ENCODE measurements around the gene KRTAP10-11. TPM values are rescaled to one million over a fixed set of nuclear protein-coding genes. Genes with fewer than 3 reads are reported as not detected.
"Not testable (repeated sequence)": the region's sequence is repeated elsewhere in the genome, so short reads cannot be mapped to it uniquely, and the experiment has no call there.

KRTAP10-11 gene
- total RNA-seq, 1 donor from 2014 or later, result 0.69 TPM

DNA sequence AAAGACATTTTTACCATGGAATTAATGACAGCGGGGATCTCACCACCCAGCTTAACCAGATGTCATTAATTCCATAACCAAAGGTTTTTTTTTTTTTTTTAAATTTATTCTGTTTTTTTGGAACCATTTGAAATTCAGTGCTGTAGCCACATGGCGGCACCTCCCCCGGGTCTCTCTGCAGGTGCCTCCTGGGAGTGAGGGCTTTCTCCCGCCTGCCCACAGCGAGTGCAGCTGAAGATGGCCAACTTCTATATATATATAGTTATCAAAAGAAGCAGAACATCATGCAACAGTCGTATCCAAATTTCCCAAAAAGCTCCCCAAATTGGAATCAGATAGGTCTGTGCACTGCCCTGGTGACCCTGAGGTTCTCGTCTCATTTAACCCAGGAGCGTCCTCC is 30.7 kb upstream of the KRTAP10-11 start:
- DNase-seq, result no peak

DNA sequence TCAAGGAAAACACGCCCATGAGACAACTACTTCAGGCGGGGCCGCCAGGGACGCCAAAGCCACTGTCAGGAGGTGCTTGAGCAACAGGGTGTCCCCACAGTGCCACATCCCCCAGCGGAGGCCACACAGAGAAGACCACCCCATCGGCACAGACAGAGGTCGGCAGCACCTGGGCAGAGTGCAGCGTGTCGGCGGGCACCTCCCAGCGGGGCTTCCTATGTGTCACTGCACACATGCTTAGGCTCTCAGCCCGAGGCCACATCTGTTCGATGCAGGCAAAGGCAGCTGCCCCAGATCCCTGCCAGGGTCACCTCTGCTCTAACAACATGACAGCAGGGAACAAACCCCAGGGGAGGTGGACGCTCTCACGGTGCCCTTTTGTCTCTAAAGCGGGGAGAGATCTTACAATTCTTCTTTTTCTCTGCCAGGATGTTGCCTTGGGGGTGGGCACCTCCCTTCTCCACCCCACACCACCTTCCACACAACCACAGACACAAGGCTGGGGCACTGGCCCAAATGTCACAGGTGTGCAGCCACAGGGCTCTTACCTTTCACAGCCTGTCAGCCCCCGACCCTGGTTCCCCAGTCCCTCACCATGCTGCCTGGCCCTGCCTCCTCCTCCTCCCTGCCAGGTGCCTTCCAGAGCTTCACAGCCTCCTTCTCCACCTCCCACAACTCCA is 30.2 kb upstream of the KRTAP10-11 start:
- no peak for DNase-seq

DNA sequence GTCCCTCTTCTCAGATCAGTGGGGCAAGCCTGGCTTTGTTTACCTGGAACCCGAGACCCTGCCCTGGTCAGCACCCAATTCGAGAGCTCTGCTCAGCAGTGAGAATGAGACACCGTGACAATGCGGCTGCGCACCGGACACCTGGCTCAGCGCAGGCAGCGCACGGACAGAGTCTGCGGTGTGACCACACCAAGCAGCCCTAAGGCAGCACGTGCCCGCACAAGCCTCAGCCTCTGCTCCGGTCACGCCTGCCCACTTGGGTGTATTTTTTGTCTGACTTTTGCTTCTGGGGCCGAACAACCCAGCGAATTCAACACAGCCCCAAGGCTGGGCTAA is 29.7 kb upstream of the KRTAP10-11 start:
- no peak for DNase-seq

DNA sequence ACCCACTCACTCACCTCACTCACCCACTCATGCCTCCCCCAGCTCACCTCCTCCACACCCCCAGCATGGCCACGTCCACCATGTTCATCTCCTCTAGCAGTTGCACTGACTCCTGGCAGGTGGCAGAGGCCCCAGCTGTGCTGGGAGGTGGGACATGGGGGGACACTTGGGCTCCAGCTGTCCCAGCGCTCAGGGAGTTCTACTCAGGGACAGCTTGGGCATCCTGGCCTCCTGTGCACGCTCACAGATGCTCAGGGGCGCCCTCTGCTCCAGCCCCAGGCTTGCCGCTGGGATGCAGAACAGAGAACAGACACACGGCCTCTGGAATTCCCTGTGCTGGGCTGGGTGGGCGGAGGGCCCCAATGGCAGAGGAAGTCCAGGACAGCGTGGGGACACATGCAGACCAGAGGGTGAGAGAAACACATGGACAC is 29.1 kb upstream of the KRTAP10-11 start:
- no peak for DNase-seq

DNA sequence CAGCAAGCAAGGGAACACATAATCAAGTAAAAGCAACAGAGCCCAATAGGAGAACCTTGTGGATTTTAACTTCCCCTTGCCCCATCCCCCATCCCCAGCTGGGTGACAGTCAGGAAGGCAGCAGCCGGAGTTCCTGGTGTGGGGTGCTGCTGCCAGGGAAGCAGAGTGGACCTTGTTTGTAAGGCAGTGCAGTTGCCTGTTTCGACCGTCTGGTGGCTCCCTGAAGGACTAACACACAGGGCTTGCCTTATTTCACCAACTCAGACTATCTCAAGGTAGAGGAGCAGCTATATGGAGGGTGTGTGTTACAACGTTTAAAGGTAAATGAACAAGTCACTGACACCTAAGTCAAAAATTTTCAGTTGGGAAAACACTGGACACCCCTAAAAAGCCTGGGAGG is 27.7 kb upstream of the KRTAP10-11 start:
- DNase-seq, result no peak

DNA sequence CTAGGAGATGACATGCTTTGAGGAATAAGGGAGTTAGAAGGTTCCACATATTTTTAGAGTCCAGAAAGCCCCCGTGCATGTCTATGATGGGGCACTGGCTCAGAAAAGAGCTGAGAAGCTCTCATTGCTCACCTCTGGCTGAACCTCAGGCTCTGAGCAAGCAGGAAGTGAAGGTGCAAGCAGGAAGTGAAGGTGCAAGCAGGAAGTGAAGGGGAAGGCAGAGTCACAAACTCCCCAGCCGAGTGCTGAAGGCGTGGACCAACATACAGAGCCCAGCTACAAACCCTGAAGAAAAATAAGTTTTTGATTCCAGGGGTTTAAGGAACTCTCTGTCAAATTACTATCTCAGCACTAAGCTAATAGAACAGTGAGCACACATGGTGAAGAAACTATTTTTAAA is 27.3 kb upstream of the KRTAP10-11 start:
- DNase-seq, result no peak

DNA sequence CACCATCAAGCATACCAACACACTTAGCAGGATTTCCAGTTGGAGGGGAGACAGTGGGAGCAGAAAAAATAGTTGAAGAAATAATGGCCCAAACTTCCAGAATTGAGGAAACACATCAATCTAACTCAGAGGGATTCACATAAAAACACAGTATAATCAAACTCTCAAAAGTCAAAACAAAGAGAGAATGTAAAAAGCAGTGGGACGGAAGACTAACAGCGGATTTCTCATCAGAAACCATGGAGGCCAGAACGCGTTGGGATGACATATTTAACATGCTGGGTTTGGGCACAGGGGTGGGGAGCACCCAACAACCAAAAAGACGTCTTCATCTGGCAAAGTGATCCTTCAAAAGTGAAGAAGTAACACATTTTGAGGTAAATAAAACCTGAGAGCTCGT is 26.3 kb upstream of the KRTAP10-11 start:
- DNase-seq, result no peak

DNA sequence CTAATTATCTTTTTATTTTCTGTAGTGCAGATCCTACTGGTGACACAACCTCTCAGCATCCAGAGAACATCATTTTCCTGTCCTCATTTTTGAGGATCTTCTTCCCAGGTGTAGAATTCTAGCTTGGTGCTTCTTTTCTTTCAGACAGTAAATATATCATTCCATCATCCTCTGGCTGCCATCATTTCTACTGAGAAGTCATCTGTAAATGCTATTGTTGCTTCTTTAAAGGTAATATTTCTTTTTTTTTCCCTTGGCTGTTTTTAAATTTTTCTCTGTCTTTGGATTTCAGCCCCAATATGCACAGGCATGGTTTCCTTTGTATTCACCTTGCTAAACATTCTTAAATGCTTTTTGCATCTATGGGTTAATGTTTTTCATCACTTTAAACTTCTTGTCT is 22.6 kb upstream of the KRTAP10-11 start:
- no peak for DNase-seq

DNA sequence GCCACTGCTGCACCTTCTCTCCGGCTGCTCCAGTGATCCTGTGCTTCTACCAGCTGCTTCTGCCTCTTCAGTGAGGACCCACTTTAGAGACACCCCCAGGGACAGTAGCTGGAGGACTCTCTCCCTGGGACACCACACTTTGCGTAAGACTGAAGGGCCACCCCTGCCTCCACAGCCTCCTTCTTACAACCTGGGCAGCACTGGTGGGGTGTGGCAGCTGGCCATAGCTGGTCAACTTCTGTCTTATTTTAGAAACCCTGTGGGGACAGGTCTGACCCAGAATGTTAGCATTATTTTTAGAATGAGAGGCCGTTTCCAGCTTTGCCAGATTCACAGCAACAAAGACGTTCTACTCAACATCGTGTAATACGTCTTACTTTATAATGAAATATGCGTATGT is 20.5 kb upstream of the KRTAP10-11 start:
- no peak for DNase-seq

DNA sequence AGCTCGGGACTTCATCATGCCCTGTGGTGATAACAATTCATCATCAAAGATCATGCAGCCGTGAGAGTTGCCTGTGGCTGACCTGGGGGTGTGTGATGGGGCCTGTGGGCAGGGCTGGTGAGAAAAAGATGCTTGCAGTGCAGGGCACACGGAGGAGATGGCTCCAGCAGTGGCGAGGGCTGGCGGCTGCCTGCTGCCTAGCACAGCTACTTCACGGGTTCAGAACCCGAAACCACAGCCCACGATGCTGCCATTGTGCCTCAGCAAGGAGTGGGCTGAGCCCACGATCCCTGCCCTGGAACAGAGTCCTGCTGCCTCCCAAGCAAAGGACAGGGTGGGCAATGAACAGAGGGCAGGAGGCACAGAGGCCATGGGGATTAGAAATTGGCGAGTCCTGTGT is 20.0 kb upstream of the KRTAP10-11 start:
- DNase-seq, result no peak

DNA sequence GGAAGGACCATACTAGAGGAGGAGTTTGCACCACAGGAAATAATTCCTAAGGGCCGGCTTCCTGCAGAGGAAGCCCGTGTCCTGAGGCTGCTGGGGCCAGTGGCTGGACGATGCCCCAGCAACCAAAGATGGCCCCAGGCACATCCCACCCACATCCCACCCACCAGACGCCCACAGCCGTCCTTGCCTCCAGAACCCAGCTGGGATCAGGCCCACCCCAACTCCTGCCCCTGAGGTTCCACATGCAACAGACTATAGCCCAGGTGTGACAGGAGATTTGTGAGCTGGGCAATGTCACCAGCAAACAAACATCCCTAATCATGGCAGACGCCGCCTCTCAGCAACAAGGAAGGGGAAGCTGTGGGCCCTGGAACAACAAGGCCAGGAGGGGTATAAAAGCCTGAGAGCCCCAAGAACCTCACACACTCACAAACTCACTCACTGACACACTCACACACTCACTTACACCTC is 19.5 kb upstream of the KRTAP10-11 start, which contains the start of gene KRTAP10-9:
TSS of gene KRTAP10-9 (plus strand) at position 421 of the 471 bp plus-strand sequence. CDS start 79 bp downstream, outside the sequence.
- DNase-seq, result no peak

DNA sequence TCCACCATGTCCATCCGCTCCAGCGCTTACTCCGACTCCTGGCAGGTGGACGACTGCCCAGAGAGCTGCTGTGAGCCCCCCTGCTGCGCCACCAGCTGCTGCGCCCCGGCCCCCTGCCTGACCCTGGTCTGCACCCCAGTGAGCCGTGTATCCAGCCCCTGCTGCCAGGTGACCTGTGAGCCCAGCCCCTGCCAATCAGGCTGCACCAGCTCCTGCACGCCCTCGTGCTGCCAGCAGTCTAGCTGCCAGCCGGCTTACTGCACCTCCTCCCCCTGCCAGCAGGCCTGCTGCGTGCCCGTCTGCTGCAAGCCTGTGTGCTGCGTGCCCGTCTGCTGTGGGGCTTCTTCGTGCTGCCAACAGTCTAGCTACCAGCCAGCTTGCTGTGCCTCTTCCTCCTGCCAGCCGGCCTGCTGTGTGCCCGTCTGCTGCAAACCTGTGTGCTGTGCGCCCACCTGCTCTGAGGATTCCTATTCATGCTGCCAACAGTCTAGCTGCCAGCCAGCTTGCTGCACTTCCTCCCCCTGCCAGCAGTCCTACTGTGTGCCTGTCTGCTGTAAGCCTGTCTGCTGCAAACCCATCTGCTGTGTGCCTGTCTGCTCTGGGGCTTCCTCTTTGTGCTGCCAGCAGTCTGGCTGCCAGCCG is 18.9 kb upstream of the KRTAP10-11 start:
- not testable (repeated sequence) for DNase-seq

DNA sequence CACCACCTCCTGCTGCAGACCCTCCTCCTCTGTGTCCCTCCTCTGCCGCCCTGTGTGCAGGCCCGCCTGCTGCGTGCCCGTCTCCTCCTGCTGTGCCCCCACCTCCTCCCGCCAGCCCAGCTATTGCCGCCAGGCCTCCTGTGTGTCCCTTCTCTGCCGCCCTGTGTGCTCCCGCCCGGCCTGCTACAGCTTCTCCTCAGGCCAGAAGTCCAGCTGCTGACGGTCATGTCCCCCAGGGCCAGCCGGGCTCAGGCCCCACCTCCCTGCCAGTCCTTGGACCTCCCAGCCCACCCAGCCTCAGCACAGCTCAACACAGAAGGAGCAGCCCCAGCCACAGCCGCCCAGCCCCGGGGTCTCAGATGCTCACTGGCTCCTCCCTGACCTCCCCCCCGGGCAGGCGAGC is 18.4 kb upstream of the KRTAP10-11 start:
- DNase-seq, result not testable (repeated sequence)

DNA sequence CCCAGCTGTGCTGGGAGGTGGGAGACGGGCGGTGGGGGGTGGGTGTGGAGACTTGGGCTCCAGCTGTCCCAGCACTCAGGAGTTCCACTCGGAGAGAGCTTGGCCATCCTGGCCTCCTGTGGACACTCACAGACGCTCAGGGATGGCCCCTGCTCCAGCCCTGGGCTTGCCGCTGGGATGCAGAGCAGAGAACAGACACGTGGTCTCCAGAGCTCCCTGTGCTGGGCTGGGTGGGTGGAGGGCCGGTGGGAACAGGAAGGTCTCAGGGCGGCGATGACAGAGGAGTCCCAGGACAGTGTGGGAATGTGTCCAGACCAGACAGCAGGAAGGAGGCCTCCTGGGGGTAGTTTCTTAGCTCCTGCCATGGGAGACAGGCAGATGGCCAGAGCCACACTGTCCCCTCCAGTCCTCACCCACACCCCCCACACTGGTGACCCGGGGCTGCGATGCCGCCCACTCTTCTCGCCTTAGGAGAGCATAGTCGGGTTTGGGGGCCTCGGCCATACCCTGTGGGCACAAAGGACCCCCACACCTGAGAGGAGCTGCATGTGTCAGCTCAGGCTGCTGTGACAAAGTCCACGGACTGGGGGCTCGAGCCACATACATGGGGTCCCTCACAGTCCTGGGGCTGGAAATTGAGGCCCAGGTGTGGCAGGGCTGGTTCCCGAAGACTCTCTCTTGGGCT is 17.4 kb upstream of the KRTAP10-11 start:
- no peak for DNase-seq

DNA sequence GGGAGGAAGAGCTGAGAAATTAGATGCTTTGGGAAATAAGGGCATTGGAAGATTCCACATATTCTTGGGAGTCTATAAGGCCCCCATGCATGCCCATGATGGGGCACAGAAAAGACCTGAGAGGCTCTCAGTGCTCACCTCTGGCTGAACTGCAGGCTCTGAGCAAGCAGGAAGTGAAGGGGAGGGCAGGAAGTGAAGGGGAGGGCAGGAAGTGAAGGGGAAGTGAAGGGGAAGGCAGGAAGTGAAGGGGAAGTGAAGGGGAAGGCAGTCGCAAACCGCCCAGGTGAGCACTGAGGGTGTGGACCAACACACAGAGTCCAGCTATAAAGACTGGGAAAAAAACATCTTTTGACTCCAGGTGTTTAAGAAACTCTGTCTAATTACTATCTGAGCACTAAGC is 15.8 kb upstream of the KRTAP10-11 start:
- no peak for DNase-seq

DNA sequence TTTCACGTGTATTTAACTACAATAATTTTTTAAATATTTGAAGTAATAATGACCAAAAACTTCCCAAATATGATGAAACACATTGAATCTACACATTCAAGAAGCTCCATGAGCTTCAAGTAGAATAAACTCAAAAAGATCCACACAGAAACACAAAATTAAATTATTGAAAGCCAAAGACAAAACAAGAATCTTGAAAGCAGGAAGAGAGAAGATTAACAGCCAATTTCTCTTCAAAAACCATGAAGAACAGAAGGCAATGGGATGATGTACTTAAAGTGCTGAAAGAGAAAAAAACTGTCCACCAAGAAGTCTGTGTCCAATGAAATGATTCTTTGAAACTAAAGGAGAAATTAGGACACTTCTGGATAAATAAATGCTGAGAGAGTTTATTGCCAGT is 14.1 kb upstream of the KRTAP10-11 start:
- DNase-seq, result no peak

DNA sequence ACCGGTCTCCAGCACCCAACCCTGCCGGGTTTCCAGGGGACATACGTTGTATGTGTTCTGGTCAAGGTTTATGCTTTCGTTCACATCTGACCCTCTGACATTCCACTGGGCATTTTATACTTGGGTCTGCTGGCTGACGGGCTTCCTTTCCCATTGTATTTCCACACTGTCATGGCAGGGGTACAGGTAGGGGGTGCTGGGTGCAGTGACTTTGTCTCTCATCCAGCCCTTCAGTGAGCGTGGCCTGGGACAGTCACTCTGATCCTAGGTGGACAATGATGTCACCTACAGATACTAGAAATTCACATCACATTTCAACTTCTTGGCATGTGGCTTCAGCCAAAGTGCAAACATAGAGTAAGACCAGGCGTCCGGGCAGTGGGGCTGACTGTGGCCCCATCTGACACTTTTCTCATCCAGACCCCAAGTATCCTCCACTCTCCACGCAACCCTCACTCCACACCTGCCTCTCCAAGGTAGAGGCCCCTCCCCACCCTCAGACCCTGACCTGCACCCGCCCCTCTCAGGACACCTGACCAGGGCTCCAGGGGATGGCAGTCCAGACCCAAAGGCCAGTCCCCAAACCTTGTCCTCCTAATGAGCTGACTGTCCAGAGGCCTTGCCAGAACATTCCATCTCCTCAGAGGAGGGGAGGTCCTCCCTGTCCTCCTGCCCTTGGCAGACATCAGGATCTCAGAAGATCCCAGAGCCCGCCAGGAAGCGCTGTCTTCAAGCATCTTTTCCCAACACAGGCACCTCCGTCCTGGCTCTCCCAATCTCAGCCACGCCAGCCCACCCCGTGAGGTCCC is 9.8 kb upstream of the KRTAP10-11 start:
- DNase-seq, result no peak

DNA sequence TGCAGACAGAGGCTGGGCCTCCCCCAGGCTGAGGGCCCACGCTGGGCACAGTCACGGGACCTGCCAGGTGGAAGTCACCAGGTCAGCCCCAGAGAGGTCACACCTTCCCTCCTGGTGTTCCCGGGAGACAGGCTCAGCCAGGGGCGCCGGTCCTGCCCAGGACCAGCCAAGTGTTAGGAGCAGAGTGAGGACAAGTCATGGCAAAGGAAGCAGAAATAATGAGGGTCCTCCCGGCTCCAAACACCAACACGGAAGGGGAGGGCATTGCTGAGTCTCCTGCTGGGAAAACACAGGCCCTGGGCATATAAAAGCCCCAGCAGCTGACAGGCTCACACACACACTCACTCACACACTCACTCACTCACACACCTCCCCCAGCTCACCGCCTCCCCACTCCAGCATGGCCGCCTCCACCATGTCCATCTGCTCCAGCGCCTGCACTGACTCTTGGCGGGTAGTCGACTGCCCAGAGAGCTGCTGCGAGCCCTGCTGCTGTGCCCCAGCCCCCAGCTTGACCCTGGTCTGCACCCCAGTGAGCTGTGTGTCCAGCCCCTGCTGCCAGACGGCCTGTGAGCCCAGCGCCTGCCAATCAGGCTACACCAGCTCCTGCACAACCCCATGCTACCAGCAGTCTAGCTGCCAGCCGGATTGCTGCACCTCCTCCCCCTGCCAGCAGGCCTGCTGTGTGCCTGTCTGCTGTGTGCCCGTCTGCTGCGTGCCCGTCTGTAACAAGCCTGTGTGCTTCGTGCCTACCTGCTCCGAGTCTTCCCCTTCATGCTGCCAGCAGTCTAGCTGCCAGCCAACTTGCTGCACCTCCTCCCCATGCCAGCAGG is 9.0 kb upstream of the KRTAP10-11 start, which contains the start of gene KRTAP10-10:
TSS of gene KRTAP10-10 (plus strand) at position 339 of the 833 bp plus-strand sequence. CDS start at position 401, 62 bp downstream.
- DNase-seq, result no peak

DNA sequence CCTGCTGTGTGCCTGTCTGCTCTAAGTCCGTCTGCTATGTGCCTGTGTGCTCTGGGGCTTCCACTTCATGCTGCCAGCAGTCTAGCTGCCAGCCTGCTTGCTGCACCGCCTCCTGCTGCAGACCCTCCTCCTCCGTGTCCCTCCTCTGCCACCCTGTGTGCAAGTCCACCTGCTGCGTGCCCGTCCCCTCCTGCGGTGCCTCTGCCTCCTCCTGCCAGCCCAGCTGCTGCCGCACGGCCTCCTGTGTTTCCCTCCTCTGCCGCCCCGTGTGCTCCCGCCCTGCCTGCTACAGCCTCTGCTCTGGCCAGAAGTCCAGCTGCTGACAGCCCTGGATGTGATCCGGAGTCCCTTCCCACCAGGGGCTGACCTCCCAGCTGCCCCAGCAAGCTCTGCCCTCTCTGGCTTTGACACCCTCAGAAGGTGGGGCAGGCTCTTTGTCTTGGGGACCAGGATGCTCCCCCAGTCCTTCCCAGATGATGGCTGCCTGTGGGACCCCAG is 8.3 kb upstream of the KRTAP10-11 start:
- not testable (repeated sequence) for DNase-seq

DNA sequence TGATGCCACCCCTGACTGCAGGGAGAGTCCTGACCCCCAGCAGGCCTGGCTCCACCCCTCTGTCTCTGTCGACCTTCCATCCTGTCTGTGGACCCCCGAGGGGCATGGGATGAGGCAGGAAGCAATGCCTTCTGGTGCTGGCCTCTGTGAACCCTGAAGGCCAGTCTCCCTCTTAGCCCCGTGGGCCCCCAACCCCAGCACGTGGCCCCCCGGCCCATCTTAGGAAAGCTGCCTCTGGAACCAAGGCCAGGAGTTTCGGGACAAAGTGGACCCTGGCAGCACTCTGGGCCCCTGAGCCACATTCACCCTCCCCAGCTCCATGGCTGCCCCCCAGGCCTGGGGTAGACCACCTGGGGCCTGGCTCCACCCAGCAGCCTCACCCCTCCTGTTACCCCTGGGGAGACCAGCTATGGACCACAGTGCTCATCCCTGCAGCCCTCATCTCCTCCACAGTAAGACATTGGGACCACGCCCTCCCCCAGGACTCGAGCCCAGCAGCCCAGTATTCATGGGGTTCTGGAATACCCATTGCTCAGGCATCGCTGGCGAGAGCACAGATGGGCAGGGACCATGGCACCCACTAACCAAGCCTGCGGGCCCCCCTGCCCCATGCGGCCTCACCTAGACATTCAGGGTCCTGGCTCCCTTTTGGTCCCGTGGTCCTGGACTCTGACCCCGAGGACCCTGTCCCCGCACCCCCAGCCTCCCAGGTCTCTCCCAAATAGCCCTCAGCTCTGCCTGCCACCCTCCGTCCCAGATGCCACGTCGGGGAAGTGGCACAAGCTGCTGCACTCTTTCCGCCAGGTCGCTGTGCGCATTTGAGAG is 7.5 kb upstream of the KRTAP10-11 start:
- not testable (repeated sequence) for DNase-seq

DNA sequence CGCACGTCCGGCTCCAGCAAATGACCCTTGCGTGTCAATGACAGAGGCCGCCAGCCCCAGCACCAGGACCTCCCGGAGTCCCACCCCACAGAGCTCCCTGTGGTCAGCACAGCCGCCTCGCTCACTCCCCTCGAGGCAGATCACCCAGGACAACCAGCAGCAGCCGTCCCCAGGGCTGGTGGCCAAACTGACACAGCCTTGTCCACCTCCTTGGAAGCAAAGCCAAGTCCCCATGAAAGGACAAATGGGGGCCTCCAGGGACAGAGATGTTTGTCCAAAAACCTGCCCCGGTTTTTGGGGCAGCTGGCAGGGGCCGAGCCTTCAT is 6.9 kb upstream of the KRTAP10-11 start:
- no peak for DNase-seq

Data from skin of body (tissue), 2 donors.